Activated T-cell treated with anti-CD3 and anti-CD28 coated beads for 4 hours (primary cell): ENCODE measurements around the gene ZIK1.
A peak's percentile ranks its signal among the peaks of the same experiment; 100 is the strongest.

Source experiments
- DNase-seq: peaks from one replicate; pipeline ENCODE4 v3.0.0-alpha.2; 2020

ZIK1 gene

GRCh38 chr19:57583521-57584416 is at the start of gene ZIK1:
Gene ZIK1, plus strand, starts transcription at chr19:57584145. Its CDS starts 212 bp downstream, at chr19:57584357.
- DNase-seq = peak; percentile 78

GRCh38 chr19:57537953-57538547 is 45.9 kb upstream of the ZIK1 start:
- no peak for DNase-seq

- no peak for DNase-seq
These were observed 37.4 kb upstream of the ZIK1 start for GRCh38 chr19:57546513-57546912.

- no peak for DNase-seq
These were observed 31.5 kb upstream of the ZIK1 start for GRCh38 chr19:57552432-57552831.

GRCh38 chr19:57557659-57558058 is 26.3 kb upstream of the ZIK1 start:
- no peak for DNase-seq

- no peak for DNase-seq
These were observed 25.4 kb upstream of the ZIK1 start for GRCh38 chr19:57558525-57558924.

GRCh38 chr19:57559008-57559403 is 24.9 kb upstream of the ZIK1 start:
- no peak for DNase-seq

- DNase-seq = peak; percentile 80
These were observed 24.4 kb upstream of the ZIK1 start, which contains the start of gene ZNF550 for GRCh38 chr19:57559404-57560025. Gene ZNF550, minus strand, starts transcription at chr19:57559863. Its CDS starts 181 bp downstream, at chr19:57559682.

GRCh38 chr19:57560049-57560491 is 23.9 kb upstream of the ZIK1 start:
- no peak for DNase-seq

- DNase-seq = no peak
These were observed 20.4 kb upstream of the ZIK1 start for GRCh38 chr19:57563547-57563946.

- no peak for DNase-seq
These were observed 17.3 kb upstream of the ZIK1 start for GRCh38 chr19:57566396-57567265.

GRCh38 chr19:57570707-57571106 is 13.2 kb upstream of the ZIK1 start:
- no peak for DNase-seq

GRCh38 chr19:57572415-57572947 is 11.5 kb upstream of the ZIK1 start:
- no peak for DNase-seq

- no peak for DNase-seq
These were observed 7.3 kb upstream of the ZIK1 start for GRCh38 chr19:57576661-57577060.

GRCh38 chr19:57578487-57579205 is 5.3 kb upstream of the ZIK1 start, which contains the start of gene ZNF416:
Gene ZNF416, minus strand, starts transcription at chr19:57578911. Its CDS starts 207 bp downstream, at chr19:57578704.
- peak; percentile 92 for DNase-seq

GRCh38 chr19:57583104-57583520 is 833 bp upstream of the ZIK1 start:
- DNase-seq = no peak

GRCh38 chr19:57587529-57587928 is 3.6 kb downstream of the ZIK1 start:
- DNase-seq = no peak

- no peak for DNase-seq
These were observed 15.4 kb downstream of the ZIK1 start for GRCh38 chr19:57599377-57599760.

GRCh38 chr19:57599761-57600383 is 15.9 kb downstream of the ZIK1 start, which contains the start of gene ZNF530:
Gene ZNF530, plus strand, starts transcription at chr19:57599885. Its CDS starts 4,461 bp downstream, at chr19:57604346.
- peak; percentile 74 for DNase-seq

- no peak for DNase-seq
These were observed 23.0 kb downstream of the ZIK1 start for GRCh38 chr19:57606931-57607330.

GRCh38 chr19:57611113-57611512 is 27.2 kb downstream of the ZIK1 start:
- no peak for DNase-seq
